ENCODE results near the gene DIABLO.

Gene DIABLO

DNA sequence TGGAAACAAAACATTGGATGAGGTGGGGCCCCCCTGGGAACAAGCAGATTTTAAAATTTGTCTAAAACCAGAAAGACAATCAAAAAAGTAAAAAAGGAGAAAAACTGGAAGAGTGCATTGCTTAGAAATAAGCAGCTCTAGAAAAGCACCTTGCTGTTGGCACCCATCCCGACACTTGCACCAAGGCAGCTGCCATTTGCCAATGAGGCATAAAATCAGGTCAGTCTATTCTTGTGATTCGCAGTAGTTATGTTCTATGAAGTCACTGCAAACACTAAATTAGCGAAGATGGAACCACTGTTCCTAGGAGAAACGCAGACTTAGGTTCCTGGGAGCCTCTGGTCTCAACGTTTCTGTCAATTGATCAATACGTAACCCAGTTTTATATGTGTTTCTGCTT is 24.2 kb upstream of the DIABLO start:
- no peak for TF ChIP-seq CTCF (IDR thresholded peaks at IDR 0.05; ENCODE audit: extremely low read depth, missing control alignments)
- no peak for DNase-seq (ENCODE audit: low spot score)

GRCh38 chr12:122245553-122245952 is 19.7 kb upstream of the DIABLO start:
- DNase-seq (ENCODE audit: low spot score), result no peak
- TF ChIP-seq CTCF (IDR thresholded peaks at IDR 0.05; ENCODE audit: extremely low read depth, missing control alignments), result no peak

DNA sequence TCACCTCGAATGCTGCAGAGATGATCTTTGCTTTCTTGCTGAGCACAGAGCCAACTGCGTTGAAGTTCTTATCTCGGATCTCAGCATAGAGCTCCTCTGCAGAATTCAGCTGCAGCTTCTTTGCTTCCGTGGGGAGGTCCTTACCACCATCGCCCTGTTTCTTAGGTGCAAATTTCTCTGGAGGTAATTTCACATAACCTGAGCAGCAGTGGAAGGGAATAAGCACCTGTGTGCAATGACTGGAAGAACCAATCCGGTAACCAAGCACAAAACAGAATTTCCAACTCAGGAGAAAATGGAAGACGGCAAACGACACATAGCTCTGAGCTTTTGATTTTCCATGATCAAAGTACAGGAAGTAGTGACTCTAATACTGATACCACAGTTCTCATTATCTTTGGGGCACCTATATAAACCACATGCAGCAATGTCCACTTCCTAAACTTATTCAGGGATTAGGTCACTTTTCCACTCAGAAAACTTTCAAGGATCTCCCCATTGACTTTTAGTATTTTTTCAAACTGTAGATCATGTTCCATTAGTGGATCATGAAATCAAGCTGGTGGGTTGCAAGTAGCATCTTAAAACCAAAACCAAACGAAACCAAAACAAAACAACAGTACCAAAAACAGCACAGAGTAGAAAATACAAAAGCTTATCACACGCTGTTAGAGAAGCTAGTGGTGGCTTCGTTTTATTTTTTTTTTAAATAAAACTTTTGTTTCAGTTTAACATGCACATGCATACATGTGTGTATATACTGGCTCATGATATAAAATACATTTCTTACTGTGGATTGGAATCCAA is 18.9 kb upstream of the DIABLO start:
- DNase-seq (ENCODE audit: low spot score), result no peak
- no peak for TF ChIP-seq CTCF (IDR thresholded peaks at IDR 0.05; ENCODE audit: extremely low read depth, missing control alignments)

GRCh38 chr12:122243965-122244364 is 18.1 kb upstream of the DIABLO start:
- no peak for DNase-seq (ENCODE audit: low spot score)
- no peak for TF ChIP-seq CTCF (IDR thresholded peaks at IDR 0.05; ENCODE audit: extremely low read depth, missing control alignments)

DNA sequence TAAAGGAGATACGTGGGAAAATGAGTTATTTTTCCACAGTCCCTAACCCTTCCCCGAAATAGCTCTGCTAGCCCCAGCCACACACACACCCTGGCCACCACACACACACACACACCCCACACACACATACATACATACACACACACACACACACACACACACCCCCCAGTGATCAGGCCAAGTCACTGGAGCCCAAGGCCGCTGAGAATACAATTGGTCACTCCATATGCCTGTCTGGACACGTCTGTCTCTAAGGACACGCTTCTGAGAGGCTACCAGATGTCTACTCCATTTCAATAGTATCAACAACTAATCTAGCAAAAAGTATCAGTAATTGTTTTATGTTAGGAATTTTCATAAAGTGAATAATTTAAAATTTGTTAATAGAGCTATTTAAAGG is 13.0 kb upstream of the DIABLO start:
- TF ChIP-seq CTCF (IDR thresholded peaks at IDR 0.05; ENCODE audit: extremely low read depth, missing control alignments), result no peak
- no peak for DNase-seq (ENCODE audit: low spot score)

DNA sequence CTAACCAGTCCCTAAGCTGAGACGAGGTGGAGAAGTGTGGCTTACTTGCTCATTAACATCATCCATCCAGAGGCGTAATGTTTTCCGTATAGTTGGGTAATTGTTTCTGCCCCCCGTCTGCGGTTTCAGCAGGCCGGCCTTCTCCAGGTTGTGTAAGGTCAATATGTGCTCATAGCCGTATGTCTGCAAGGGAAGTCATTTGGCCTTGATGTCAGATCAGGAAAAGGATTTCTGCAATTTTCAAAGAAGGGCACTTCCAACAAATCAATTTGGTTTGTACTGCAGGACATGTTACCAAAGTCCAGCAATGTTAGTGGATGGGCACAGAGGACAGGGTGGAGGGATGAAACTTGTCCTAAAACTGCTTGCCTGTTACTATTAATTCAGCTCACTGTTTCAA is 9.9 kb upstream of the DIABLO start:
- no peak for TF ChIP-seq CTCF (IDR thresholded peaks at IDR 0.05; ENCODE audit: extremely low read depth, missing control alignments)
- no peak for DNase-seq (ENCODE audit: low spot score)

DNA sequence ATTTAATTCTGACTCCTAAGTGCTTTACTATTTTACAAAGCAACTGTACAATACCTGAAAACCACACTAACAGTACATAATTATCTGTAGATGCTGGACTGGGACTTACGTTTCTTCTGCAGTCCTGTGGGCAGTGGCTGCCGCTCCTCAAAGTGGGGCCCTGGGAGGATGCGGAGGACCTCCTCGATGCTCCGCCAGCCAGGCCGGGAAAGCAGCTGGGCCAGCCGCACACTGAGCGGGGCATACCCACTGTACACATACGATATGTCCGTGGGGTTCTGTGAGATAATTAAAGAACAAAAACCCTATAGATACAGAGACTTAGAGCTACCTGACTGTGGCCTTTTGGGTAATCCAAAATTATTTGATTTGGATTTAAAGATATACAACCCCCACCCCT is 6.8 kb upstream of the DIABLO start:
- DNase-seq (ENCODE audit: low spot score), result no peak

More for the DNA sequence above, 6.8 kb upstream of the DIABLO start:
- TF ChIP-seq CTCF (IDR thresholded peaks at IDR 0.05; ENCODE audit: extremely low read depth, missing control alignments), result no peak

Data from GM20000 (cell line).